Motor neuron (in vitro differentiated cells): ENCODE measurements around the gene FAM53B. TPM values are rescaled to one million over a fixed set of nuclear protein-coding genes. Genes with fewer than 3 reads are reported as not detected.
A peak's percentile ranks its signal among the peaks of the same experiment; 100 is the strongest.
"Not testable (repeated sequence)": the region's sequence is repeated elsewhere in the genome, so short reads cannot be mapped to it uniquely, and the experiment has no call there.

Experiments used
- ATAC-seq, 8 experiments: fragments of 200-7000 bp; cut with Tn5 transposase; replicated peaks in 6 of 8; 2 replicates each; pipeline ENCODE4 v1.8.0; 2021; ENCODE audit warnings: mild to moderate bottlenecking in 8 of 8, moderate library complexity in 8 of 8
- H3K27ac ChIP-seq, 2 donors: fragments of 250-450 bp; sonication (Bioruptor Pico); 2 replicates each; pipeline ENCODE4 v1.9.0; 2021; ENCODE audit warnings: antibody characterized with exemption in 2 of 2, mild to moderate bottlenecking in 2 of 2, moderate library complexity in 1 of 2
- H3K4me1 ChIP-seq, 2 donors: fragments of 250-450 bp; sonication (Bioruptor Pico); replicated peaks in 1 of 2; 2 replicates each; pipeline ENCODE4 v1.6.1; 2021; ENCODE audit warnings: antibody characterized with exemption in 2 of 2, mild to moderate bottlenecking in 2 of 2, moderate library complexity in 1 of 2
- H3K4me3 ChIP-seq, 5 donors: fragments of 250-450 bp; sonication (Bioruptor Pico); 2 replicates each; pipeline ENCODE4 v1.9.0; 2021; ENCODE audit warnings: antibody characterized with exemption in 5 of 5, mild to moderate bottlenecking in 5 of 5, moderate library complexity in 4 of 5
- WGBS, 10 experiments: fragments of 450-650 bp; shearing (Covaris generic); methylation state at CpG; one replicate each; pipeline ENCODE4 v1.0.0; 2022; 5-methylcytosine and 5-hydroxymethylcytosine counted together
- in situ Hi-C, 9 experiments: fragments of 400-800 bp; cut with MboI; loops; one replicate each; pipeline ENCODE4 v1.15.0; 2021; ENCODE audit warnings: low sequenced_read_pairs in 9 of 9, low pct_unique_long_range_greater_than_20kb in 2 of 9; ENCODE audit not compliant: unreplicated experiment in 9 of 9
- total RNA-seq, 8 experiments: library from RNA; unstranded; fragments of 300-600 nt; gene quantifications; 2 replicates each; pipeline versions ENCODE4 v1.2.3 to v1.2.4, GENCODE V29; 2022

The FAM53B gene
- total RNA-seq, 8 experiments from 2014 or later: 10.3 to 29.6 (median 18.8) TPM

DNA sequence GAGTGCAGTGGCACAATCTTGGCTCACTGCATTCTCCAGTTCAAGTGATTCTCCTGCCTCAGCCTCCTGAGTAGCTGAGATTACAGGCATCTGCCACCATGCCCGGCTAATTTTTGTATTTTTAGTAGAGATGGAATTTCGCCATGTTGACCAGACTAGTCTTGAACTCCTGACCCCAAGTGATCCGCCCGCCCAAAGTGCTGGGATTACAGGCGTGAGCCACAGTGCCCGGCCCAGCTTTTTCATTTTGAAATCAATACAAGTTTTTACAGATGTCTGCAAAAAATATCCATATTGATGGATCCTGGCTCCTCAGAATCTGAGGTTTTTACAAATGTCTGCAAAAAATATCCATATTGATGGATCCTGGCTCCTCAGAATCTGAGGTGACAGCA, 155.8 kb downstream of the FAM53B start:
- Histone ChIP-seq H3K4me1 (peaks cover 30% of the 10 kb centered on the region in 2 donors), H3K27ac (peak overlapping the region; percentile 86 to 94)
- peak in 2 of 8 experiments; percentile 17 to 55 for ATAC-seq
- in situ Hi-C loops, H3K4me3 ChIP-seq: not testable (repeated sequence)
- 7 to 90% (median 45%) methylated on average over 1 to 6 of the region's 6 CpGs; no CpG with 5 or more reads in 5 of the 10 experiments for WGBS, 10 experiments

GRCh38 chr10:124587811-124588211, 156.4 kb downstream of the FAM53B start:
- in situ Hi-C loops: no loop called here
- peak overlapping the region; percentile 86 to 94 for H3K27ac ChIP-seq
- no peak for ATAC-seq

GRCh38 chr10:124586142-124586541, 158.0 kb downstream of the FAM53B start:
- Histone ChIP-seq H3K4me3 (no peak overlapping the region), H3K27ac (no peak overlapping the region), H3K4me1 (peaks cover 30% of the 10 kb centered on the region in 2 donors)
- in situ Hi-C loops: no loop called here
- 100% methylated on average over 1 of the region's 3 CpGs; no CpG with 5 or more reads in 9 of the 10 experiments for WGBS, 10 experiments
- no peak for ATAC-seq

More at GRCh38 chr10:124587811-124588211, 156.4 kb downstream of the FAM53B start:
- H3K4me3 ChIP-seq: no peak overlapping the region
- peaks cover 30% of the 10 kb centered on the region in 2 donors for H3K4me1 ChIP-seq
- WGBS, 10 experiments: 80 to 100% (median 95%) methylated on average over 1 to 6 of the region's 11 CpGs; no CpG with 5 or more reads in 3 of the 10 experiments

GRCh38 chr10:124579011-124579399, 165.2 kb downstream of the FAM53B start:
- H3K4me3 ChIP-seq: no peak overlapping the region
- peak in 5 of 8 experiments; percentile 15 to 88 (median 69) for ATAC-seq
- no peak overlapping the region for H3K27ac ChIP-seq
- in situ Hi-C loops: no loop called here
- H3K4me1 ChIP-seq: no peaks in the 10 kb centered on the region
- 13 to 100% (median 84%) methylated on average over 1 to 12 of the region's 16 CpGs; no CpG with 5 or more reads in 4 of the 10 experiments for WGBS, 10 experiments

DNA sequence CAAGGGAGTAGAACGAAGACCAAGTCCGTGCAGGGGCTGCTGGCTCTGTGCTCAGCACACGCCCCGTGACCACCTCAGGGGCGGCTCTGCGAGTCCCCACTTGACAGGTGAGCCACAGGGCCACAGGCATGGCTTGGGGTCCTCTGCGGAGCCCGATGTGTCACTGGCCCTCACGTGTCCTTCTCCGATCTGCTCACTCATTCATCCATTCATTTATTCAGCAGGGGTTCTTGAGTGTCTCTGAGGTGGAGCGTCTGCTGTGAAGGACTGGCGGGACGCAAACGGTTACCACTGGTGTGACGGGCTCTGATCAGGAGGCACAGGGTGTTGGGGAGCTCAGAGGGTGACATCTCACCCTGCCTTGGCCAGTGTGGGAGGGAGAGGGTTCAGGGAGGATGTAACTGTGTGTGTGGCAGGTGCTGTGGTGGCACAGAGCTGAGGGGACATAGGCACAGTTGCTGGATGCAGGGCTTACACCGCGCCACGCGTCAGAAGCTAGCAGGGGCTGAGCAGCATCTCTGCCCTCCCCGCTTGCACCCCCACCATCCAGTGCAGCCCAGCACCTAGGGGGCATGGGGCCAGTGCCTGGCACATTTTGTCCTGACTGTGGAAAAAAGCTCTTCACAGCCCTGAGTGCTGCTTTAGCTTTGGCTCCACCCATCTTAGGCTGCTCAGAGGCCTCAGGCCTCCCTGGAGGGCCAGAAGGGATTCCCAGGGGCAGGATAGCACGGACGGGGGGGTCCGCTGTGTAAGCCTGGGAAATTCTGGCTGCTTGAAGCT, 165.8 kb downstream of the FAM53B start:
- no peaks in the 10 kb centered on the region for H3K4me1 ChIP-seq
- H3K4me3 ChIP-seq: no peak overlapping the region
- 52 to 95% (median 80%) methylated on average over 4 to 8 of the region's 23 CpGs; no CpG with 5 or more reads in 5 of the 10 experiments for WGBS, 10 experiments
- peak in 4 of 8 experiments; percentile 9 to 68 (median 22) for ATAC-seq
- no peak overlapping the region for H3K27ac ChIP-seq
- in situ Hi-C loops: no loop called here

DNA sequence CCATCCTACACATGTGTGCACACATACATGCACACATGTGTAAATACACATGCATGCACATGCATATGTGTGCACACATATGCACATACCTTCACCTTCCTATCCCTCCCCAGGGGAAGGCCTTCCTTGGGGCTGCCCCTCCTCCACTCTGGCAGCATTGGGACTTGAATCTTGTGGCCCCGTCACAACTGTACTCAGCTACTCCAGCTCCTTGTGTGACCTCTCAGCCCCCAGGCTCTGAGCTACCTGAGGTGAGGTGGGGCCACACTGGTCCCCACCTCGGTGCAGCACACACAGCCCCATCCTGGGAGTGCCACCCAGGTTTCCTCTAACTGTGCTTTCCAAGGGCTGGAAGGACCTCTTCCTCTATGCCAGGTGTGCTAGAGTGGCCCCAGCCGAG, 166.5 kb downstream of the FAM53B start:
- Histone ChIP-seq H3K4me1 (no peaks in the 10 kb centered on the region), H3K27ac (no peak overlapping the region), H3K4me3 (no peak overlapping the region)
- no peak for ATAC-seq
- 0 to 100% (median 85%) methylated on average over 1 to 2 of the region's 3 CpGs; no CpG with 5 or more reads in 6 of the 10 experiments for WGBS, 10 experiments
- in situ Hi-C loops: no loop called here

- in situ Hi-C loops: no loop called here
- no peaks in the 10 kb centered on the region for H3K4me1 ChIP-seq
- WGBS, 10 experiments: 0 to 100% (median 66%) methylated on average over 1 to 8 of the region's 20 CpGs; no CpG with 5 or more reads in 4 of the 10 experiments
- no peak for ATAC-seq
- no peak overlapping the region for H3K27ac ChIP-seq
- no peak overlapping the region for H3K4me3 ChIP-seq
These were observed 167.4 kb downstream of the FAM53B start for GRCh38 chr10:124576526-124577420.

DNA sequence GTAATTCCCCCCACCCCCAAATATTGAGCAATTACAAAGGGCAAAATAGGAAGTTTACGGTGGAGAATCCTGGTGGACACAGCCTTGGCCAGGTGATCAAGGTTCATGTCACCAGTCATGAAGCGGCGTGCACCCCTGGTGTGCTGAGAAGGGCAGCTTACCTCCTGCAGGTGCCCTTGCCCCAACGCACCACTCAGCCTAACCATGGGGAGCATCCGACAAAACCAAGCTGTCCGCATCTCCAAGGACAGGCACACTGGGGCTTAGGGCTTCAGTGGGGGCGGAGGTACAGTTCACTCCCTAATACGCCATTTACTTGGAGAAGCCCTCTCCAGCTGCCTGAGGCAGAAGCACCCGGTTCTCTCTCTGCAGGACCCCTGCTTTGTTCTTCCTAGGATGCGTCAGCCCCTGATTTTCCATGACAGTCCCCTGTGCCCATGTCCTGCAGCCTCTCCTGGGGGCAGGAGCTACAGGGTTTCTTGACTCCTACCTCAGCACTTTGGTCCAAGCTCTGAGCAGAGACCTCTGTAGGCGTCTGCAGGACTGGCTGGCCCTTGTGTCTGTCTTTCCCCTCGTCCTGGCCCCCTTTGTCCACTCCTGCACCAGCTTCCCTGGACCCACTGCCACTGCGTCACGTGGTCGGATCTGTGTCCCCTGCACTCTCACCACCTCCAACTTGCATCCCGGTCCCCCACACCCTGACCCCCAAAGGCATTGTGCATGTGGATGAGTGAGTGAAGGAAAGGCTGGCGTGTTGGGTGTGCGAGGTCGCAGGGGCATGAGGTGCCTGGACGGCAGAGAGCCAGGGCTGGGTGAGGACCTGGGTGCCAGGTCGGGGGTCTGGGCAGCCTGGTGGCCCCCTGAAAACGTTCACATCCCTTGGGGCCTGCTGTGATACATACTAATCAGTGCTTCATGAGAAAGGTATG, 168.8 kb downstream of the FAM53B start:
- no peak overlapping the region for H3K4me3 ChIP-seq
- no peaks in the 10 kb centered on the region for H3K4me1 ChIP-seq
- no peak overlapping the region for H3K27ac ChIP-seq
- no peak for ATAC-seq
- in situ Hi-C loops: no loop called here
- 53 to 100% (median 73%) methylated on average over 1 to 8 of the region's 22 CpGs; no CpG with 5 or more reads in 4 of the 10 experiments for WGBS, 10 experiments

DNA sequence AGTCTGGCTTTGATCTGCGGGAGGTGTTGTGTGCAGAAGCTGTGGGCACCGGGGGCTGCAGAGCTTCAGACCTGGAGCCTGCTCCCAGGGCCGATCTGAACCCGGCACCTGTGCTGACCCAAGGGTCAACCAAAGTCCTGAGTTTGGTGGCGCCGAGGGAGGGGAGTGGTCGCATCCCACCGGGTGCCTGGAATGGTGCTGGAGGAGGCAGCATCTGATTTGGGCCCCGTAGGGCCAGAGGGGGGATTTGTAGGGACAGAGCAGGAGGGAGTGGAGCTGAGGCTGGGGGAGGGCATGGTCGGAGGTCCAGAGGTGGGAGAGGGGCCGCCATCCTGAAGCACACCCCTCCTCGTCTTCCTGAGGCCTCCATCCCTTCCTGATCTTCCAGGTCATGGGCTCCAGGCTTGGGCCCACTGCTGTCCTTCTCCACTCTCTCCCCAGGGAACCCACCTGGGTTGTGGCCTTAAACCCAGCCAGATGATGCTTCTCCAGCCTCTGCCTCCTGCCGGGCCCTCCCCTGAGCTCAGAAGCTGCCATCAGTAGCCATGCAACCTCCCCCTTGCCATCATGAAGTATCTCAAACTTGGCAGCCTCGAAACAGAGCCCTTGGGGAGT, 169.6 kb downstream of the FAM53B start:
- ATAC-seq: no peak
- no peak overlapping the region for H3K4me3 ChIP-seq
- in situ Hi-C loops: loop anchor here in 1 of 9 experiments (25.0 kb wide), 1 partner anchor 163 kb away; the partner anchor contains the start of gene FAM53B
- 38 to 92% (median 63%) methylated on average over 2 to 6 of the region's 14 CpGs; no CpG with 5 or more reads in 6 of the 10 experiments for WGBS, 10 experiments
- H3K4me1 ChIP-seq: peaks cover 0 to under 1% of the 10 kb centered on the region in 2 donors
- no peak overlapping the region for H3K27ac ChIP-seq

GRCh38 chr10:124573726-124574455, 170.3 kb downstream of the FAM53B start:
- H3K4me1 ChIP-seq: peaks cover 3 to 7% of the 10 kb centered on the region in 2 donors
- no peak overlapping the region for H3K4me3 ChIP-seq
- in situ Hi-C loops: loop anchor here in 1 of 9 experiments (25.0 kb wide), 1 partner anchor 163 kb away; the partner anchor contains the start of gene FAM53B
- 11 to 95% (median 70%) methylated on average over 1 to 24 of the region's 31 CpGs; no CpG with 5 or more reads in 4 of the 10 experiments for WGBS, 10 experiments
- H3K27ac ChIP-seq: no peak overlapping the region
- no peak for ATAC-seq

DNA sequence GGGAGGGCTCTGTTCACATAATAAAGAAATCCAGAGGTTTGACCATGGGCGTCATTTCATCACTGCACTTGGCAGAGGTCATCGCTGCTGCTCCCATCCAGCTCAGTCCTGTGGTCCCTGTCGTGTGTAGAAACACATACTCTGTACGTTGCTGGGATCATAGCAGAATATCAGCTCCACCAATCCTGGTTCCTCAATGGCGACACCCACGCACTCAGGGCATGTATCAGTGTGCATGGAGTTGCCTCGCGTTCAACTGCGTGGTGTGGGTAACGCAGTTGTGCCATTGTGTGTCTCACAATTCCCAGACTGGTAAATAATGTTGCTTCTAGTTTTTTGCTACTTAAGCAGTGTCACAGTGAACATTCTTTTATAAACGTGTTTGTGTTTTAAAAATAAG, 171.4 kb downstream of the FAM53B start:
- WGBS, 10 experiments: 44 to 93% (median 75%) methylated on average over 1 to 7 of the region's 11 CpGs; no CpG with 5 or more reads in 4 of the 10 experiments
- in situ Hi-C loops: loop anchor here in 1 of 9 experiments (25.0 kb wide), 1 partner anchor 165 kb away; the partner anchor contains the start of gene FAM53B
- H3K27ac ChIP-seq: no peak overlapping the region
- H3K4me3 ChIP-seq: no peak overlapping the region
- ATAC-seq: no peak
- peaks cover 3 to 9% of the 10 kb centered on the region in 2 donors for H3K4me1 ChIP-seq
